Osteoblast (primary cell): ENCODE data around the gene GSN. TPM values are rescaled to one million over a fixed set of nuclear protein-coding genes. Genes with fewer than 3 reads are reported as not detected.
A peak's percentile ranks its signal among the peaks of the same experiment; 100 is the strongest.

Source experiments
- DNase-seq: peaks from one replicate; pipeline ENCODE4 v3.0.0; 2011; ENCODE audit warnings: low spot score, mixed read lengths; ENCODE audit not compliant: insufficient read length; ENCODE audit errors: missing footprints
- H2AFZ ChIP-seq: 2 replicates; pipeline ENCODE4 v1.6.0; 2011; ENCODE audit warnings: mild to moderate bottlenecking, low read length
- H3K27ac ChIP-seq: 2 replicates; pipeline ENCODE4 v1.5.1; 2011; ENCODE audit warnings: mild to moderate bottlenecking, low read depth, low read length, moderate library complexity
- H3K27me3 ChIP-seq: 2 replicates; pipeline ENCODE4 v1.6.0; 2012; ENCODE audit warnings: mild to moderate bottlenecking, control low read depth, inconsistent platforms, low read length, moderate library complexity; ENCODE audit not compliant: insufficient read depth
- H3K36me3 ChIP-seq: 2 replicates; pipeline ENCODE4 v1.5.1; 2011; ENCODE audit warnings: mild to moderate bottlenecking, low read length, control low read depth, moderate library complexity; ENCODE audit not compliant: insufficient read depth
- H3K4me1 ChIP-seq: 2 replicates; pipeline ENCODE4 v1.5.1; 2011; ENCODE audit warnings: mild to moderate bottlenecking, low read length, control low read depth, moderate library complexity; ENCODE audit not compliant: insufficient read depth
- H3K4me2 ChIP-seq: 2 replicates; pipeline ENCODE4 v1.6.0; 2011; ENCODE audit warnings: mild to moderate bottlenecking, low read length; ENCODE audit not compliant: insufficient read depth
- H3K4me3 ChIP-seq: fragments of 200-600 bp; sonication (generic); 3 replicates; pipeline ENCODE4 v1.5.1; 2012; ENCODE audit warnings: mild to moderate bottlenecking, low read length, inconsistent platforms; ENCODE audit not compliant: insufficient read depth
- H3K79me2 ChIP-seq: 2 replicates; pipeline ENCODE4 v1.6.0; 2012; ENCODE audit warnings: mild to moderate bottlenecking, low read length, control low read depth, inconsistent platforms; ENCODE audit not compliant: insufficient read depth
- H3K9me3 ChIP-seq: 2 replicates; pipeline ENCODE4 v1.5.1; 2011; ENCODE audit warnings: low read depth, low read length, control low read depth
- H4K20me1 ChIP-seq: 2 replicates; pipeline ENCODE4 v1.6.0; 2012; ENCODE audit warnings: mild to moderate bottlenecking, low read length, control low read depth; ENCODE audit not compliant: insufficient read depth
- total RNA-seq: library from RNA; depleted of rRNA; stranded (reverse); fragments of >200 nt; gene quantifications from 2 replicates; pipeline ENCODE4 v1.2.3, GENCODE V29; 2012
- TF ChIP-seq, protein P1 (sequence below): IDR thresholded peaks from 2 replicates; pipeline ENCODE4 v1.5.1; 2011; ENCODE audit warnings: mild to moderate bottlenecking, low read depth, low read length, moderate library complexity; ENCODE audit errors: extremely low read depth

The GSN gene
- total RNA-seq, 1 donor, result 372 TPM

DNA sequence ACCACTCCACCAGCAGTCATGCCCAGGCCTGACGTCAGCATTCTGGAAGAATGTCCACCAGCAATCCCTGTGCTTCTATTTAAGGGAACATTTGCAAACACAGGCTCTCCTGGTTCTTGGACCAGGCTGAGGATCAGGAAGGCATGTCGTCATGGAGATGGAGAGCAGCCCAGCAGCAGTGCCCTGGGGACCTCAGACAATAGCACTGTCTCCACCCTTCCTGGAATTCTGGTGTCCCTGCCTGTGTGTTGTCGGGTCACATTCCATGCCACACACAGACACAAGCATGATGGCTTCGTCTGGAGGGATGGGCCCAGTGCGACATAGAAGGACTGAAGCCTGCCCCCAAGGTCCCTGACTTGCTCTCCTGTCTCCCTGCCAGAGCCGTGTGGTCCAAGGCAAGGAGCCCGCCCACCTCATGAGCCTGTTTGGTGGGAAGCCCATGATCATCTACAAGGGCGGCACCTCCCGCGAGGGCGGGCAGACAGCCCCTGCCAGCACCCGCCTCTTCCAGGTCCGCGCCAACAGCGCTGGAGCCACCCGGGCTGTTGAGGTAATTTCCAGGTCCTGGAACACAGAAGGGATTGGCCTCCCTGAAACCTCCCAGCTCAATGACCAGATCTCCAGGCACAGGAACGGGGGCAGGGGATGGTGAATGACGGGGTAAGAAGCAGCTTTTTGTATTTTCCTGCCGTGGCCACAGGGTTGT is 58.3 kb downstream of the GSN start:
- H3K4me3 ChIP-seq, result no peak overlapping the region
- H2AFZ ChIP-seq, result no peak overlapping the region
- no peaks in the 10 kb centered on the region for H3K9me3 ChIP-seq
- DNase-seq, result peak; percentile 93
- no peak overlapping the region for H3K4me2 ChIP-seq
- H4K20me1 ChIP-seq, result peaks cover 3% of the 10 kb centered on the region
- peak overlapping the region; percentile 63 for H3K27ac ChIP-seq
- H3K4me1 ChIP-seq, result peaks cover 34% of the 10 kb centered on the region
- TF ChIP-seq, protein P1, sequence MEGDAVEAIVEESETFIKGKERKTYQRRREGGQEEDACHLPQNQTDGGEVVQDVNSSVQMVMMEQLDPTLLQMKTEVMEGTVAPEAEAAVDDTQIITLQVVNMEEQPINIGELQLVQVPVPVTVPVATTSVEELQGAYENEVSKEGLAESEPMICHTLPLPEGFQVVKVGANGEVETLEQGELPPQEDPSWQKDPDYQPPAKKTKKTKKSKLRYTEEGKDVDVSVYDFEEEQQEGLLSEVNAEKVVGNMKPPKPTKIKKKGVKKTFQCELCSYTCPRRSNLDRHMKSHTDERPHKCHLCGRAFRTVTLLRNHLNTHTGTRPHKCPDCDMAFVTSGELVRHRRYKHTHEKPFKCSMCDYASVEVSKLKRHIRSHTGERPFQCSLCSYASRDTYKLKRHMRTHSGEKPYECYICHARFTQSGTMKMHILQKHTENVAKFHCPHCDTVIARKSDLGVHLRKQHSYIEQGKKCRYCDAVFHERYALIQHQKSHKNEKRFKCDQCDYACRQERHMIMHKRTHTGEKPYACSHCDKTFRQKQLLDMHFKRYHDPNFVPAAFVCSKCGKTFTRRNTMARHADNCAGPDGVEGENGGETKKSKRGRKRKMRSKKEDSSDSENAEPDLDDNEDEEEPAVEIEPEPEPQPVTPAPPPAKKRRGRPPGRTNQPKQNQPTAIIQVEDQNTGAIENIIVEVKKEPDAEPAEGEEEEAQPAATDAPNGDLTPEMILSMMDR, result no peak
- H3K79me2 ChIP-seq, result peaks cover 6% of the 10 kb centered on the region
- peaks cover 80% of the 10 kb centered on the region for H3K36me3 ChIP-seq
- no peaks in the 10 kb centered on the region for H3K27me3 ChIP-seq

DNA sequence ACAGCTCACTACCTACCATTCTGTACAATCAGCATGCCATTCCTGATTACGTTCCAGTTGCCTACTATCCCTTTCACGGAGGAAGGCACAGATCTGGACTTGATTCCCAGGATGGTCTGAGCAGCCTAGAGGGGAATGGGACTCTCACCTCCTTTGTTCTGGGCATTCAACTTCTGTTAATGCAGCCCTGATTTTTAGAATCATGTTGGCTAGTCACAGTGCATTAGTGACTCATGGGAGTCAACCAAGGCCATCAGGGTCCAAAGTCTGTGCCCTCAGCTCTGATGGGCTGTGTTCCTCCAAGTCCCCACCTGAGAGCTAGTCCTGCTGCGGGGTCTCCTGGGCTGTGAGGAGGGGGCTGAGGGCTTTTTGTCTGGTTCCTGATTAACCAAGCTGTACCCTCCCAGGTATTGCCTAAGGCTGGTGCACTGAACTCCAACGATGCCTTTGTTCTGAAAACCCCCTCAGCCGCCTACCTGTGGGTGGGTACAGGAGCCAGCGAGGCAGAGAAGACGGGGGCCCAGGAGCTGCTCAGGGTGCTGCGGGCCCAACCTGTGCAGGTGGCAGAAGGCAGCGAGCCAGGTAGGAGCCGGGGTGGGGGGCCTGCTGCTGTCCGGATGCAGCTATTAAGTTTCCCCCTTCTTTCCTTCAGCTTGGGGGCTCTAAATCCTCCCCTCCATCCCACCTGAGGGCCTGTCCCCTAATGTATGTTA is 59.1 kb downstream of the GSN start:
- no peak overlapping the region for H3K4me2 ChIP-seq
- H3K79me2 ChIP-seq, result peaks cover 6% of the 10 kb centered on the region
- H3K27ac ChIP-seq, result peak overlapping the region; percentile 63
- no peaks in the 10 kb centered on the region for H3K9me3 ChIP-seq
- TF ChIP-seq, protein P1, result no peak
- DNase-seq, result no peak
- H3K27me3 ChIP-seq, result no peaks in the 10 kb centered on the region
- no peak overlapping the region for H3K4me3 ChIP-seq
- H3K36me3 ChIP-seq, result peaks cover 79% of the 10 kb centered on the region
- H2AFZ ChIP-seq, result no peak overlapping the region
- H4K20me1 ChIP-seq, result peaks cover 3% of the 10 kb centered on the region
- peaks cover 39% of the 10 kb centered on the region for H3K4me1 ChIP-seq

DNA sequence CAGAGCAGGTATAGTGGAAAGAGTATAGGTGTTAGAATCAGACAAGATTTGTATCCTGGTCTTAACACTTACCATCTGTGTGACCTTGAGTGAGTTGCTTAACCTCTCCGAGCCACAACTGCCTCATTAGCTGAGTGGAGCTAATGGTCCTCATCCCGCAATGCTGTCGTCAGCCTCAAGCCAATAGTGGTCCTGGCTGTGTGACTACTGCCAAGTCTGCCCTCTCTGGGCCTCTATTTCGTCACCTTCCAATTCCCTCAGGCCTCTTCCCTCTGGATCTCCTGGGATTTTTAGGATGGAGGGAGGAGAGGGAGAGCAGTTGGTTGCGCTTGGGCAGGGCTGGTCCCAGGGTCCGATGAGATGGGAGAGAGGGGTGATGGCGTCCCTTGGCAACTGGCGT is 60.5 kb downstream of the GSN start:
- TF ChIP-seq, protein P1, result no peak
- Histone ChIP-seq H3K4me2 (no peak overlapping the region), H3K79me2 (peaks cover 6% of the 10 kb centered on the region), H3K4me1 (peaks cover 32% of the 10 kb centered on the region), H3K27me3 (no peaks in the 10 kb centered on the region), H3K4me3 (no peak overlapping the region), H2AFZ (no peak overlapping the region), H3K9me3 (no peaks in the 10 kb centered on the region), H3K36me3 (peaks cover 85% of the 10 kb centered on the region), H4K20me1 (peaks cover 3% of the 10 kb centered on the region), H3K27ac (no peak overlapping the region)
- no peak for DNase-seq
